Type B pancreatic cell (in vitro differentiated cells): Measurements from ENCODE around the gene BCAS3. TPM values are rescaled to one million over a fixed set of nuclear protein-coding genes. Genes with fewer than 3 reads are reported as not detected.

ENCODE experiments used
- DNase-seq: peaks from one replicate; pipeline ENCODE4 v3.0.0; 2021; ENCODE audit warnings: mixed read lengths; ENCODE audit not compliant: unreplicated experiment; ENCODE audit errors: extremely low spot score
- H3K27ac Mint-ChIP-seq: 2 replicates; pipeline ENCODE4 v1.8.0; 2021; ENCODE audit warnings: mild to moderate bottlenecking, mixed read lengths
- H3K27me3 Mint-ChIP-seq: 2 replicates; pipeline ENCODE4 v1.8.0; 2021; ENCODE audit warnings: mixed read lengths
- H3K36me3 Mint-ChIP-seq: 2 replicates; pipeline ENCODE4 v1.8.0; 2021; ENCODE audit warnings: mixed read lengths
- H3K4me1 Mint-ChIP-seq: one replicate; pipeline ENCODE4 v1.8.0; 2021; ENCODE audit warnings: mixed read lengths; ENCODE audit not compliant: unreplicated experiment
- H3K4me3 Mint-ChIP-seq: 2 replicates; pipeline ENCODE4 v1.8.0; 2021; ENCODE audit warnings: mild to moderate bottlenecking, mixed read lengths
- H3K9me3 Mint-ChIP-seq: 2 replicates; pipeline ENCODE4 v1.8.0; 2021; ENCODE audit warnings: mixed read lengths
- CTCF ChIP-seq: fragments of 200-600 bp; sonication (generic); conservative IDR thresholded peaks from 2 replicates; pipeline ENCODE4 v1.5.0; 2021; ENCODE audit warnings: antibody characterized with exemption, mild to moderate bottlenecking
- total RNA-seq: library from RNA; stranded (reverse); gene quantifications from 2 replicates; pipeline ENCODE4 v1.2.1, GENCODE V29; 2021; ENCODE audit warnings: low replicate concordance

The BCAS3 gene
- total RNA-seq, 1 donor from 2014 or later, result 23.0 TPM

- no peak for TF ChIP-seq CTCF
- peak overlapping the region; percentile 74 for H3K27ac Mint-ChIP-seq
- H3K4me3 Mint-ChIP-seq, result peak overlapping the region; percentile 88
- peaks cover 67% of the 10 kb centered on the region for H3K27me3 Mint-ChIP-seq
- H3K9me3 Mint-ChIP-seq, result no peaks in the 10 kb centered on the region
- H3K36me3 Mint-ChIP-seq, result peaks cover 15% of the 10 kb centered on the region
- no peak for DNase-seq
- H3K4me1 Mint-ChIP-seq, result peaks cover 22% of the 10 kb centered on the region
Measured at GRCh38 chr17:61402073-61402541, 724.5 kb downstream of the BCAS3 start.

- Mint-ChIP-seq H3K9me3 (no peaks in the 10 kb centered on the region), H3K27ac (peak overlapping the region; percentile 74), H3K27me3 (peaks cover 69% of the 10 kb centered on the region), H3K4me1 (peaks cover 18% of the 10 kb centered on the region), H3K4me3 (peak overlapping the region; percentile 79), H3K36me3 (peaks cover 12% of the 10 kb centered on the region)
- TF ChIP-seq CTCF, result no peak
- no peak for DNase-seq
Measured at GRCh38 chr17:61402978-61403800, 725.5 kb downstream of the BCAS3 start.

GRCh38 chr17:61403801-61404662, 726.4 kb downstream of the BCAS3 start:
- H3K36me3 Mint-ChIP-seq, result peaks cover 16% of the 10 kb centered on the region
- peak overlapping the region; percentile 79 for H3K4me3 Mint-ChIP-seq
- H3K27ac Mint-ChIP-seq, result peak overlapping the region; percentile 58
- DNase-seq, result no peak
- no peak for TF ChIP-seq CTCF
- no peaks in the 10 kb centered on the region for H3K9me3 Mint-ChIP-seq
- peaks cover 23% of the 10 kb centered on the region for H3K4me1 Mint-ChIP-seq
- peaks cover 70% of the 10 kb centered on the region for H3K27me3 Mint-ChIP-seq

- H3K27ac Mint-ChIP-seq, result no peak overlapping the region
- TF ChIP-seq CTCF, result no peak
- no peak for DNase-seq
- H3K9me3 Mint-ChIP-seq, result no peaks in the 10 kb centered on the region
- H3K36me3 Mint-ChIP-seq, result peaks cover 16% of the 10 kb centered on the region
- H3K27me3 Mint-ChIP-seq, result peaks cover 73% of the 10 kb centered on the region
- H3K4me3 Mint-ChIP-seq, result no peak overlapping the region
- H3K4me1 Mint-ChIP-seq, result peaks cover 23% of the 10 kb centered on the region
Measured at GRCh38 chr17:61404663-61404912, 726.9 kb downstream of the BCAS3 start.

- no peaks in the 10 kb centered on the region for H3K9me3 Mint-ChIP-seq
- peaks cover 78% of the 10 kb centered on the region for H3K27me3 Mint-ChIP-seq
- peaks cover 23% of the 10 kb centered on the region for H3K4me1 Mint-ChIP-seq
- peak overlapping the region; percentile 55 for H3K4me3 Mint-ChIP-seq
- no peak for DNase-seq
- H3K36me3 Mint-ChIP-seq, result peaks cover 16% of the 10 kb centered on the region
- no peak overlapping the region for H3K27ac Mint-ChIP-seq
- TF ChIP-seq CTCF, result no peak
Measured at GRCh38 chr17:61404913-61405685, 727.4 kb downstream of the BCAS3 start.
